ENCODE measurements around the gene VANGL1. TPM values are rescaled to one million over a fixed set of nuclear protein-coding genes. Genes with fewer than 3 reads are reported as not detected.
A peak's percentile ranks its signal among the peaks of the same experiment; 100 is the strongest.

Gene VANGL1
- total RNA-seq, 1 experiment from 2014 or later = 13.6 TPM

DNA sequence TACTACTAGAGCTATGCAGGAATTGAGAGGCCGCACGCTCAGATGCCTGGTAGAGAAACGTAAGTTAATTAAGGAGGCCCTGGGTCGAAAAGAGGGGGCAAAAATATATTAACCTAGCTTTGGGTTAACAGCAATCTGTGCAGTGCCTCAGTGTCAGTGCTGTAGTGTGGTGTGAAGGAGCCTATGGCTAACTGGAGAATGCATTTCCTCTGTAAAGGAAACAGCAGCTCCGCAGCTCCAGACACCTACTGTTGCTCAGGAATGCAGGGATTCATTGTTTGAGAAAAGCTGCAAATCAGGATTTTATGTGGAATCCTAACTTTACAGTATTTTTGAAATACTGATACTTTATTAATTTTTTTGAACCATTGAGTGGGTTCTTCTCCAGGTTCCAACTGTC is 18.4 kb downstream of the VANGL1 start:
- no peaks in the 10 kb centered on the region for H3K27me3 Mint-ChIP-seq (ENCODE audit: low read depth)
- Histone ChIP-seq H3K23me2 (ENCODE audit: insufficient read length, low read depth, low read length, poor library complexity, severe bottlenecking) (no peaks in the 10 kb centered on the region), H3K23ac (ENCODE audit: insufficient read length, low read depth, low read length) (no peak overlapping the region), H4K8ac (replicated peaks; ENCODE audit: insufficient read length, low read depth, low read length) (no peak overlapping the region), H2BK5ac (ENCODE audit: insufficient read length, low read length) (no peak overlapping the region), H3K14ac (ENCODE audit: insufficient read depth, low read length) (no peak overlapping the region), H3K9me3 (ENCODE audit: control insufficient read depth, low read depth, low read length) (no peaks in the 10 kb centered on the region), H3K4me2 (ENCODE audit: insufficient read depth, insufficient read length, low read length) (no peak overlapping the region), H3T11ph (ENCODE audit: low read length) (no peak overlapping the region), H3K18ac (ENCODE audit: insufficient read length, low read depth, low read length) (no peak overlapping the region), H3K4ac (ENCODE audit: low read depth, low read length) (no peak overlapping the region), H3K79me2 (ENCODE audit: insufficient read depth, low read length) (0 out of 2 replicates have a peak, but pooled peaks cover 3% of the 10 kb centered on the region), H3K79me1 (ENCODE audit: insufficient read depth, low read depth, low read length, poor library complexity, severe bottlenecking) (no peaks in the 10 kb centered on the region), H2AK5ac (ENCODE audit: insufficient read length, low read length) (no peak overlapping the region), H4K91ac (ENCODE audit: insufficient read length, low read depth, low read length) (no peak overlapping the region), H2BK120ac (ENCODE audit: low read depth, low read length, poor library complexity, severe bottlenecking) (no peak overlapping the region), H4K20me1 (ENCODE audit: control insufficient read depth, insufficient read depth, insufficient read length) (no peaks in the 10 kb centered on the region), H3K4me1 (ENCODE audit: insufficient read depth, low read length) (peaks cover 13% of the 10 kb centered on the region; the same call in 1 of the 2 replicates), H2BK12ac (ENCODE audit: insufficient read length, low read depth, low read length) (no peak overlapping the region), H3K9ac (ENCODE audit: extremely low read depth, insufficient read length, low read length) (no peak overlapping the region), H3K27ac (ENCODE audit: insufficient read length, low read depth, low read length) (no peak overlapping the region), H2BK20ac (ENCODE audit: low read depth, low read length, poor library complexity, severe bottlenecking) (no peak overlapping the region), H2BK15ac (ENCODE audit: low read depth, low read length) (no peak overlapping the region), H4K5ac (ENCODE audit: insufficient read length, low read depth, low read length) (no peak overlapping the region), H2AFZ (ENCODE audit: low read length) (no peak overlapping the region), H3K27me3 (ENCODE audit: insufficient read depth, low read length) (no peaks in the 10 kb centered on the region), H3K56ac (ENCODE audit: insufficient read length, low read depth, low read length) (no peak overlapping the region)
- H3K9me3 Mint-ChIP-seq = no peaks in the 10 kb centered on the region
- TF ChIP-seq, protein P1, sequence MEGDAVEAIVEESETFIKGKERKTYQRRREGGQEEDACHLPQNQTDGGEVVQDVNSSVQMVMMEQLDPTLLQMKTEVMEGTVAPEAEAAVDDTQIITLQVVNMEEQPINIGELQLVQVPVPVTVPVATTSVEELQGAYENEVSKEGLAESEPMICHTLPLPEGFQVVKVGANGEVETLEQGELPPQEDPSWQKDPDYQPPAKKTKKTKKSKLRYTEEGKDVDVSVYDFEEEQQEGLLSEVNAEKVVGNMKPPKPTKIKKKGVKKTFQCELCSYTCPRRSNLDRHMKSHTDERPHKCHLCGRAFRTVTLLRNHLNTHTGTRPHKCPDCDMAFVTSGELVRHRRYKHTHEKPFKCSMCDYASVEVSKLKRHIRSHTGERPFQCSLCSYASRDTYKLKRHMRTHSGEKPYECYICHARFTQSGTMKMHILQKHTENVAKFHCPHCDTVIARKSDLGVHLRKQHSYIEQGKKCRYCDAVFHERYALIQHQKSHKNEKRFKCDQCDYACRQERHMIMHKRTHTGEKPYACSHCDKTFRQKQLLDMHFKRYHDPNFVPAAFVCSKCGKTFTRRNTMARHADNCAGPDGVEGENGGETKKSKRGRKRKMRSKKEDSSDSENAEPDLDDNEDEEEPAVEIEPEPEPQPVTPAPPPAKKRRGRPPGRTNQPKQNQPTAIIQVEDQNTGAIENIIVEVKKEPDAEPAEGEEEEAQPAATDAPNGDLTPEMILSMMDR (conservative IDR thresholded peaks at IDR 0.05) = no peak
- no CpG with 5 or more reads among the region's 5 CpGs for WGBS (ENCODE audit: extremely low coverage, insufficient read length, low lambda C conversion rate)
- H3K27ac Mint-ChIP-seq = peak overlapping the region in 2 of 3 experiments; percentile 53 to 92; a peak in 4 of 7 replicates
- H3K36me3 Mint-ChIP-seq (ENCODE audit: insufficient read depth in 1 of 3, low read depth in 3 of 3) = peaks cover 12 to 50% (median 22%) of the 10 kb centered on the region in 3 experiments
- no peak overlapping the region for H3K4me3 Mint-ChIP-seq
- peaks cover 19 to 27% of the 10 kb centered on the region in 2 experiments for H3K4me1 Mint-ChIP-seq
- DNase-seq = no peak

All from H9 (cell line).